ENCODE measurements around the gene DTNB.
A peak's percentile ranks its signal among the peaks of the same experiment; 100 is the strongest.
"Not testable (repeated sequence)": the region's sequence is repeated elsewhere in the genome, so short reads cannot be mapped to it uniquely, and the experiment has no call there.

DTNB gene

GRCh38 chr2:25688236-25688635 is 14.9 kb upstream of the DTNB start:
- in situ Hi-C loops (cut with HindIII; ENCODE audit: low pct_ligation_motif_present, low pct_unique_long_range_greater_than_20kb, low sequenced_read_pairs) = no loop called here
- DNase-seq = no peak

DNA sequence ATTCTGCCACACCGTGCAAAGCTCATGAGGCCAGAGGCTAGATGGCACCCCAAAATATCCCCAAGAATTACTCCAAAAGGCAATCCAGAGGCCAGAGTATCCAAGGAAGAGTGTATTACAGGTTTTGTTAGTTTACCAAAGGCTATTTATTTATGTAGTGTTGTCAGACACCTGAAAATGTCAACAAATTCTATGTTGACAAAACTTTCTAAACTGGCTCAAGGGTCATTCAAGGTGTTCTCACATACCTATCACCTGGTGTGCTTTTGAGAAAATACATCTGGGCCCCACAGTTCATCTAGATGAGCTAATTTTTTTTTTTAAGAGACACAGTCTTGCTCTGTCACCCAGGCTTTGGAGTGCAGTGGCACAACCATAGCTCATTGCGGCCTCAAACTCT is 12.4 kb upstream of the DTNB start:
- in situ Hi-C loops (cut with HindIII; ENCODE audit: low pct_ligation_motif_present, low pct_unique_long_range_greater_than_20kb, low sequenced_read_pairs) = no loop called here
- no peak for DNase-seq

GRCh38 chr2:25684577-25685473 is 11.4 kb upstream of the DTNB start:
- no peak for DNase-seq
- in situ Hi-C loops (cut with HindIII; ENCODE audit: low pct_ligation_motif_present, low pct_unique_long_range_greater_than_20kb, low sequenced_read_pairs) = no loop called here

- no peak for DNase-seq
- in situ Hi-C loops (cut with HindIII; ENCODE audit: low pct_ligation_motif_present, low pct_unique_long_range_greater_than_20kb, low sequenced_read_pairs) = no loop called here
Measured at GRCh38 chr2:25682082-25682481, 8.7 kb upstream of the DTNB start.

DNA sequence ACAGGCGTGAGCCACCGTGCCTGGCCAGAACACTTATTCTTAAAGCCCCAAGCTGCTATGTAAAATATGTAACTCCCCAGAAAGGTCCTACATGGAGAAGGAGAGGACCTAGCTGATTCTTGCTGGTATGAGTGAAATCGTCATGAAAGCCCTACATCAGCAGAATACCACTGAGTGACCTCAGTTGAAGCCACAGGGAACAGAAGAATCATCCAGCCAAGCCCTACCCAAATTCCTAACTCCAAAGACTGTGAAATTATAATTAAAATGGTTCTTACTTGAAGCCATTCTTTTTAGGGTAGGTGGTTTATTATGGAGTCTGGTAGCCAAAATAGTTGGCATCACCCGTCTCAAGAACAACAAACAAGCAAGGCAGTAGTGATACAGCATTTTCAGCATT is 4.5 kb upstream of the DTNB start:
- no peak for DNase-seq
- in situ Hi-C loops (cut with HindIII; ENCODE audit: low pct_ligation_motif_present, low pct_unique_long_range_greater_than_20kb, low sequenced_read_pairs) = no loop called here

- in situ Hi-C loops (cut with HindIII; ENCODE audit: low pct_ligation_motif_present, low pct_unique_long_range_greater_than_20kb, low sequenced_read_pairs) = no loop called here
- no peak for DNase-seq
Measured at GRCh38 chr2:25674077-25674362, 643 bp upstream of the DTNB start.

GRCh38 chr2:25672494-25673299 is 680 bp downstream of the DTNB start:
- in situ Hi-C loops (cut with HindIII; ENCODE audit: low pct_ligation_motif_present, low pct_unique_long_range_greater_than_20kb, low sequenced_read_pairs) = no loop called here
- DNase-seq = peak; percentile 70

GRCh38 chr2:25671622-25672021 is 1.8 kb downstream of the DTNB start:
- no peak for DNase-seq
- in situ Hi-C loops (cut with HindIII; ENCODE audit: low pct_ligation_motif_present, low pct_unique_long_range_greater_than_20kb, low sequenced_read_pairs) = no loop called here

DNA sequence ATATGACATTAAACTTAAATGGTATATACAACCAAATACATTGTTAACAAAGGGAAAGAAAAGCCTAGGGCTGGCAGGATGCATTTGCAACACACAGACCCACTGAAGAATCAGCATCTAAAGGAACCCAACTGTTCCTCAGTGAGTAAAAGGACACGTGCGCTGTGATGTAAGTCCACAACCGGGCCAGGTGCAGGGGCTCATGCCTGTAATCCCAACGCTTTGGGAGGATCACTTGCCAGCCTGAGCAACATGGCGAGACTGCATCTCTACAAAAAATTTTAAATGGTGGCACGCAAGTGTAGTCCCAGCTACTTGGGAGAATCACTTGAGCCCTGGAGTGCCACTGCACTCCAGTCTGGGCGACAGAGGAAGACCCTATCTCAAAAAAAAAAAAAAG is 3.9 kb downstream of the DTNB start:
- in situ Hi-C loops (cut with HindIII; ENCODE audit: low pct_ligation_motif_present, low pct_unique_long_range_greater_than_20kb, low sequenced_read_pairs) = no loop called here
- DNase-seq = no peak

DNA sequence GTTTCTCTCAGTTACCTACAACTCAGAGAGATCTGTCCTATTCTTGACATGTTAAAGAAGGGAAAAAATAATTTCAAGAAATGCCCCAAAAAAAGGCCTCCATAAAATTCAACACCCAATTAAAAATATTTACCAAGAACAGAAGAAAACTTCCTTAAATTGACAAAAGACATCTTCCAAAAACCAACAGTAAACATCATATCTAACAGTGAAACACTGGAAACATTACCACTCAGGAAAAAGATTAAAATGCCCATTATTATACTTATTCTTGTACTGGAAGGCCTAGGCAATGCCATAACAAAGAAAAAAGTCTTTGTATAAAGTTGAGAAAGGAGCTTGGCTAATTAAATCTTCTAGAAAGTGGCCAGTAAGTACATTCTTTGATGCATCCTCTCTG is 7.2 kb downstream of the DTNB start:
- in situ Hi-C loops (cut with HindIII; ENCODE audit: low pct_ligation_motif_present, low pct_unique_long_range_greater_than_20kb, low sequenced_read_pairs) = no loop called here
- no peak for DNase-seq

- DNase-seq; in situ Hi-C loops (cut with HindIII; ENCODE audit: low pct_ligation_motif_present, low pct_unique_long_range_greater_than_20kb, low sequenced_read_pairs): not testable (repeated sequence)
Measured at GRCh38 chr2:25665429-25665828, 7.9 kb downstream of the DTNB start.

DNA sequence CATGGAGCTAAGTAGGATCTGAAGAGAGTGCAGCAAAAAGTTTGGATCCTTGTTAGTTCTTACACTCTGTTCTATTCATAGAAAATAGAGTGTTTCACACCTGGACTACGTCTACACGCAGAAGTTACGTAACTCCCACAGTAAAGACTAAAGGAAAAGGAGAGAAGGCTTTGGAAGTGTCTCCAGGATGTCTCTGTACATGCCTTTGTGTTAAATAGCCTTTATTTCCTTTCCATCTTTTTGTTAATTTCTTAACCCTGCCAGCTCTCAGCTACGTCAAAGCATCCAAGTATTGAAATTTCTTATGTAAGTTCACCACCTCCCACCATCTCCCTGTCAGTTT is 8.4 kb downstream of the DTNB start:
- DNase-seq = no peak
- in situ Hi-C loops (cut with HindIII; ENCODE audit: low pct_ligation_motif_present, low pct_unique_long_range_greater_than_20kb, low sequenced_read_pairs) = no loop called here

DNA sequence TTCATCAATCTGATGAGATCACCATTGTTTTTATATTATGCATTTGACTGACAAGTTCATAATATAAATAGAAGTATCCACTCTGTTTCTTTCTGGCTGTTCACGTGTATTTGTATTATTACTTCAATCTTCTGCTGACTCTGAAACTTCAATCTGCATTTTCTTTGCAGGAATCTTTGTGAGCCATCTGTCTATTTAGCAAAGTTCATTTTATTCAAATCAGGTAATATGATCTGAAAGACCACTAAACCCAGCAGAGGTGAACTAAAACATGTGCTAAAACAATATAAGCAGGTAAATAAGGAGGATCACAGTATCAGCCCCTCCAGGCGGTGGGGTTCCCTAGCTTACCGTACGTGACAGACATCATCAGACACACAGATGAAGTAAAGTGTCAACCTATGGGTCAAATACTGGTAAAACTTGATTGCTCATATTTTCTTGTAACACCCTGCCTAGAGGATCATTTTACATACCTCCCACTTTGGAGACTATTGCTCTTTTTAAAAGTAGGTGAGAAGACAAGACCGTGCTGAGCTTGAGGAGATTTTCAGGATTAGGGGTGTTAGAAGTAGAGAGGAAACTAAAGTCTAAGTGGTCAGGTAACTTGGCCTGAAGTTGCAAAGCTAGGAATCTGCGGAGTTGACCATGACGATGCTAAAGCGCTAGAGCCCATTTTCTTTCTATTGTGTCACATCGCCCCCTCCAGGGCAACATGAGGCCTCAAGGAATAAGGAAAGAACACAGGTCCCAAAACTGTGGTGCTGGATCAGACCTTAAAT is 9.0 kb downstream of the DTNB start:
- in situ Hi-C loops (cut with HindIII; ENCODE audit: low pct_ligation_motif_present, low pct_unique_long_range_greater_than_20kb, low sequenced_read_pairs) = no loop called here
- peak; percentile 76 for DNase-seq

- in situ Hi-C loops (cut with HindIII; ENCODE audit: low pct_ligation_motif_present, low pct_unique_long_range_greater_than_20kb, low sequenced_read_pairs) = no loop called here
- DNase-seq = no peak
Measured at GRCh38 chr2:25655316-25655715, 18.1 kb downstream of the DTNB start.

GRCh38 chr2:25654801-25655200 is 18.6 kb downstream of the DTNB start:
- DNase-seq = no peak
- in situ Hi-C loops (cut with HindIII; ENCODE audit: low pct_ligation_motif_present, low pct_unique_long_range_greater_than_20kb, low sequenced_read_pairs) = no loop called here

- DNase-seq = no peak
- in situ Hi-C loops (cut with HindIII; ENCODE audit: low pct_ligation_motif_present, low pct_unique_long_range_greater_than_20kb, low sequenced_read_pairs) = no loop called here
Measured at GRCh38 chr2:25651782-25652455, 21.5 kb downstream of the DTNB start.

GRCh38 chr2:25651066-25651465 is 22.3 kb downstream of the DTNB start:
- DNase-seq = no peak
- in situ Hi-C loops (cut with HindIII; ENCODE audit: low pct_ligation_motif_present, low pct_unique_long_range_greater_than_20kb, low sequenced_read_pairs) = no loop called here

DNA sequence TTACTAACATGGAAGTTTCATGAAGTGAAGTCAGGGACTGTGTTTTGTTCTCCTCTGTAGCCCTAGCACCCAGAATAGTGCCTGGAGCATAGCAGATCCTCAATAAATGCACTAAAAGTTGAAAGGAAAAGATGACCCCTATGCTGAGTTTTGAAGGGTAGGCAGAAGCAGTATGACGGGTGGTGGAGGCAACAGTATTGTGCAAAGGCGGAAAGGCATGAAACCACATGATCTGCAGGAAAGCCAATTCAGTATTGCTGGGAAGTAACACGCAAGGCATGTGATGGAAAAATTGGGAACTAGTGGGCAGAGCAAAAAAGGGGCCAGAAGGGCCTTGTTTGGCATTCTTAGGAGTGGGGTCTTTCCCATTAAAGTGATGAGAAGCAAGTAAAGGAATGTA is 23.1 kb downstream of the DTNB start:
- no peak for DNase-seq
- in situ Hi-C loops (cut with HindIII; ENCODE audit: low pct_ligation_motif_present, low pct_unique_long_range_greater_than_20kb, low sequenced_read_pairs) = no loop called here

GRCh38 chr2:25649786-25650185 is 23.6 kb downstream of the DTNB start:
- in situ Hi-C loops (cut with HindIII; ENCODE audit: low pct_ligation_motif_present, low pct_unique_long_range_greater_than_20kb, low sequenced_read_pairs) = no loop called here
- no peak for DNase-seq

Data from ACHN (cell line).